Measurements from ENCODE around the gene AMPH. TPM values are rescaled to one million over a fixed set of nuclear protein-coding genes. Genes with fewer than 3 reads are reported as not detected.
A peak's percentile ranks its signal among the peaks of the same experiment; 100 is the strongest.

The AMPH gene
- total RNA-seq, 6 experiments from 2014 or later = 4.5 to 6.2 (median 5.8) TPM

- no peak overlapping the region for H3K4me3 Mint-ChIP-seq
- no peaks in the 10 kb centered on the region for H3K36me3 Mint-ChIP-seq (ENCODE audit: low read depth)
- DNase-seq = peak; percentile 19
- H3K27me3 Mint-ChIP-seq (ENCODE audit: insufficient read depth) = no peaks in the 10 kb centered on the region
- H3K27ac Mint-ChIP-seq = no peak overlapping the region
- peaks cover 10% of the 10 kb centered on the region for H3K4me1 Mint-ChIP-seq (ENCODE audit: low read depth)
- TF ChIP-seq CTCF (IDR thresholded peaks at IDR 0.05) = peak; percentile 85
- H3K9me3 Mint-ChIP-seq = no peaks in the 10 kb centered on the region
Observed at GRCh38 chr7:38374507-38374906, 256.7 kb downstream of the AMPH start.

GRCh38 chr7:38373155-38373554, 258.0 kb downstream of the AMPH start:
- no peak for TF ChIP-seq CTCF (IDR thresholded peaks at IDR 0.05)
- H3K27ac Mint-ChIP-seq = no peak overlapping the region
- H3K27me3 Mint-ChIP-seq (ENCODE audit: insufficient read depth) = no peaks in the 10 kb centered on the region
- H3K9me3 Mint-ChIP-seq = no peaks in the 10 kb centered on the region
- H3K4me1 Mint-ChIP-seq (ENCODE audit: low read depth) = peaks cover 14% of the 10 kb centered on the region
- no peak overlapping the region for H3K4me3 Mint-ChIP-seq
- no peak for DNase-seq
- H3K36me3 Mint-ChIP-seq (ENCODE audit: low read depth) = no peaks in the 10 kb centered on the region

- DNase-seq = no peak
- Mint-ChIP-seq H3K9me3 (no peaks in the 10 kb centered on the region), H3K27ac (no peak overlapping the region; the same call in 1 of the 2 replicates), H3K4me3 (no peak overlapping the region), H3K36me3 (ENCODE audit: low read depth) (no peaks in the 10 kb centered on the region), H3K4me1 (ENCODE audit: low read depth) (peaks cover 22% of the 10 kb centered on the region), H3K27me3 (ENCODE audit: insufficient read depth) (no peaks in the 10 kb centered on the region)
- TF ChIP-seq CTCF (IDR thresholded peaks at IDR 0.05) = no peak
Observed at GRCh38 chr7:38372290-38372689, 258.9 kb downstream of the AMPH start.

- Mint-ChIP-seq H3K4me3 (peak overlapping the region; percentile 19; the same call in 1 of the 2 replicates), H3K36me3 (ENCODE audit: low read depth) (no peaks in the 10 kb centered on the region), H3K4me1 (ENCODE audit: low read depth) (peaks cover 26% of the 10 kb centered on the region), H3K27me3 (ENCODE audit: insufficient read depth) (no peaks in the 10 kb centered on the region), H3K9me3 (no peaks in the 10 kb centered on the region), H3K27ac (no peak overlapping the region)
- peak; percentile 93 for TF ChIP-seq CTCF (IDR thresholded peaks at IDR 0.05)
- DNase-seq = peak; percentile 76
Observed at GRCh38 chr7:38369816-38370493, 261.2 kb downstream of the AMPH start.

- peak; percentile 72 for DNase-seq
- TF ChIP-seq CTCF (IDR thresholded peaks at IDR 0.05) = peak; percentile 82
- Mint-ChIP-seq H3K4me1 (ENCODE audit: low read depth) (peaks cover 26% of the 10 kb centered on the region), H3K4me3 (no peak overlapping the region), H3K36me3 (ENCODE audit: low read depth) (no peaks in the 10 kb centered on the region), H3K9me3 (no peaks in the 10 kb centered on the region), H3K27ac (peak overlapping the region; percentile 9; the same call in 1 of the 2 replicates), H3K27me3 (ENCODE audit: insufficient read depth) (no peaks in the 10 kb centered on the region)
Observed at GRCh38 chr7:38368191-38368605, 263.0 kb downstream of the AMPH start.

Data from HFFc6 (cell line).